Activated effector memory CD4-positive, alpha-beta T cell treated with anti-CD3 and anti-CD28 coated beads, Interleukin-2, amount 50 U/mL, for 16 hours (primary cell): ENCODE results near the gene GRIN3A.

Experiments
- DNase-seq: peaks from one replicate; pipeline ENCODE4 v3.0.0-alpha.2; 2020

GRIN3A gene

GRCh38 chr9:101705135-101705661, 33.2 kb downstream of the GRIN3A start:
- no peak for DNase-seq

- DNase-seq: no peak
Measured at GRCh38 chr9:101702257-101702656, 36.2 kb downstream of the GRIN3A start.

DNA sequence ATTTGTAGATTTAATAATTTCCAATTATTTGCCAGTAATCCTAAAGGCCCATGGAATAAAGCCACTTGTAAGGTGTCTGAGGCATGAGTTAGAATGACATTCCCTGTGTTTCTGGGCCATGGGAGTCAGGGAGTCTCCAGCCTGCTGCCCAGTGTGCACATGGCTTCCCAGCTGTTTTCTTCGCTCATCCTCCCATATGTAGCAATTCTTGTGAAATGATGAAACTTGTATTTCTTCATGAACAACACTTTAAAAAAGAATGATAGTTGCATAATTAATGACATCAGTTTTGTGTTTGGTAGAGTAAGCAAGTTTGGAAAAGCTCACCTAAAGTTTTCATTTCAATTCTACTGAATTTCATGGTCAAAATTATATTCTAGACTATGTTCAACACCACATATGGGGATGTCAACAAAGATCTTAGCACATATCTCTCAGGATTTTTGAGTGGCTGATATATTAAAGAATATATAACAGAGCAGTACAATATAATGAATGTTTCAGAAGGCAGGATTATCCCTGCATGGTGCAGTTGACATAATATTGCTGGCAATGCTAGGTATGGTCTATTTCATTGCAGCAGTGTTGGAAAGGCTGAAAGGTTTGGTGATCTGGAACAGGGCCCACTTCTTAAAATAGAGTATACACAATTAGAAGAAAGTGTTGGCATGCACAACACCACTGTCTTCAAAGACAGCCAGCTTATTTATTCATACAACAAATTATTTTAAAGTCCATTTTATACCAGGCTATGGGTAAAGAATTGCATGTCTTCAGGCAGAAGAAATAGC, 44.7 kb downstream of the GRIN3A start:
- DNase-seq: no peak

DNA sequence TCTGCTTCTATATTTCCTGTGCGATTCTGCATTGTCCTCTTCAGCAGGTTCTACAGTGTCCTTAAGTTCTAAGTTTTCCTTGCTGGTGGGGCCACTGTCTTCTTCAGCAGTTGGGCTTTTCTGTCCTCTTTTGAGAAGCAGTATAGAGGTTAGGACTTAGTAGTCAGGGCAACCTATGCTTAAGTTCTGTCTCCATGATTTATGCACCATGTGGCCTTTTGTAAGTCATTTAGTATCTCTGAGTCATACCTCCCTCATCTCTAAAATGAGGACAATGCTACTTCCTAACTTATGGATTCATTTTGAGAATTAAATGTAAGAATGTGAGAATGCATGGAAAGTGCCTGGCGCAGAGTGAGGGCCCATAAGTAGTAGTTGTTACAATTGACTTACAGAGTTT, 46.8 kb downstream of the GRIN3A start:
- no peak for DNase-seq

DNA sequence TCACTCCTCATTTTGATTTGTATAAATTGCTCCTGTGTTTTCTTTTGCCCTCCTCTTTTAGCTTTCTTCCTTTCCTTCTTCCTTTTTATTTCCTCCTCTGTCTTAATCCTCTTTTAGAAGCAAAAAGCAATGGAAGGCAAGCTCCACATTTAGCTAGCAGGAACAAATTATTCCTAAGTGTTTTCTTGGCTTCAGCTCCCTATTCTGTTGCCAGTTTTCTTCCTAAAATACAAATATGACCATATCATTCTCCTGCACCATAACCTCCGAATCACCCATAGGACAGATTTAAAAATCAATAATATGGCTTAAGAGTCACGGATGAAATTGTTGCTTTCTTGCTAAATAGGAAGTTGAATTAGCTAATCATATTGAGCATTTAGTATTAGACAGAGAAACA, 49.4 kb downstream of the GRIN3A start:
- no peak for DNase-seq

DNA sequence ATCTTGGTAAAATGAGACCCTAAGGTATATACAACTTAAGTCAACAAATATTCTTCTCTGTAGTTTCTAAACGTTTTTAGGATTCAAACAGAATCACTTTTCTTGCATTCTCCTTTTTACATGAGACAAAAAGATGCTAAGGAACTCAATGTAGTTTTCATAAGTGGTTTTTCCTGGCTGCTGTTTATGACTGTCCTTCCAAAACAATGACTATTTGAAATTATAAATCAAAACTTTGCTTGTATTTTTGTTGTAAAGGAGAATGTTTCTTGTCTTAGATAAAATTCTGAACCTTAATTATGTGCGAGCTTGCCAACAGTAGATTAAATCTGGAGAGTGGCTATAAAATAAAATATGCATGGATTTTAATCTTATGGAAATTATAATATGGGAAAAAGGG, 53.8 kb downstream of the GRIN3A start:
- DNase-seq: no peak

DNA sequence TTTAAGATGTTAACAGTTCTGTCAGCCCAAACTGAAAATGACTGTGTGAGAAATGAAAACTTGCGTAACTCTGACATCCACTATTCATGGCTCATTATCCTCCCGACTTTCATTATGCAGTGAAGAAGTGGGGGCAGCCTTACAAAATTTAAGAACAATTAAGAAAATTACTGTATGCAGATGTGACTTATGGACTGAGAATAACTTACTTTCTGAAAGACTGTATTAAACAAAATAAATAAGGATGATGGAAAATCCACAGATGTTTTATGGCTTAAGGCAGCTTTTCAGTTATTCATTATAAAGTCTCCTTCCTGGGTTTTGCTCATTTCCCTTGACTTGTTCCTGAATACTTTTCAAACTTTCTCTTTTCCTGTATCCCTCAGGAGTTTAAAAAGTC, 55.2 kb downstream of the GRIN3A start:
- DNase-seq: no peak

GRCh38 chr9:101677861-101678260, 60.6 kb downstream of the GRIN3A start:
- DNase-seq: no peak

DNA sequence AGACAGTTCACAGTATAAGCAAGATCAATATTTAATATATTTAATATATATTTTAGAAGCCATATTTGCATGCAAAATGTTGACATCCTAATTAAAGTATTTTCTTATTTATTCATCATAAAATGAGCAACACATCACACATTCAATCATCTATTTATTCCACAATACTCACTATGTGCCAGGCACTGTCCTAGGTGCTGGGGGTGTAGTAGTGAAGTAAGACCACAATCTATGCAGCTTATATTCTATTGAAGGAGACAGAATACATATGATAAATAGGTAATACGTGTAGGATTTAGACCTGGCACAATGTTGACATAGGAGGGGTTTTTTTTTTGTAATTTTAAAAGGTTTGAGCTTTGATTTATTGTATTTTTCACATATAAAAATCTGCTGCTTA, 63.1 kb downstream of the GRIN3A start:
- no peak for DNase-seq

DNA sequence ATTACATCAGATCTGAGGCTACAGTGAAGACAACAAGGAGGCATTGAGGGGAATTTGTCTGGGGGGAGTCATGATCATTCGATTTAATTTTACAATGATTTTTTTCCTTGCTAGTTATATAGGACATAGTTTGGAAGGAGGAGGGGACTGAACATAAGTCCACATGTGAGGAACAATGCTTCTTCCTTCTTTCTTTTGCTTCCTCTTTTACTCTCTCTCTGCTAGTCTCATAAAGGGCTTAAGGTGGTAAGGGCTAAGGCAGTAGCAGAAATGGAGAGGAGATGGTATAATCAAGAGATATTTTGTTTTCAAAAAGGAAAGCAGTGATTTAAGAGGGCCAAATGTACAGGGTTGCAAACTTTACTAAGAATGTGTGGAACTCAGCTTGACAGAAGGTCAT, 64.3 kb downstream of the GRIN3A start:
- DNase-seq: no peak

- DNase-seq: no peak
Measured at GRCh38 chr9:101673642-101674041, 64.8 kb downstream of the GRIN3A start.

- DNase-seq: no peak
Measured at GRCh38 chr9:101671567-101671966, 66.9 kb downstream of the GRIN3A start.

DNA sequence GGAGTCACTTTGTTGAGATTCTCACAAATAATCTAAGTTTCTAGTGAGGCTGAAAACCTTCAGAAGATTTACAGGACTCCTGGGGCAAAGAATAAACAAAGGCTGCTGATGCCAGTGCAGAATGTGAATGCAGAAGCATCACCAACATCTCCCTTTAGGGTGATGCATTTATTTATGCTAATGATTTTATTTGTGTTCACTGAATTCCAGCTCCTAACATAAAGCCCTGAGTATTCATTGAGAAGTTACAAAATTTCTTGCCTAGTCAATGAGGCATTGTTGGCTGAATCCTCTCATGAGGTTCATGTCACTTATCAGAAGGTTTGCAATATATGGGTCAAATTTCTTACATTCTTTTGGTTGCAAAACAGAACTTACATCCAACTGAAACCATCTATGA, 70.0 kb downstream of the GRIN3A start:
- DNase-seq: no peak

DNA sequence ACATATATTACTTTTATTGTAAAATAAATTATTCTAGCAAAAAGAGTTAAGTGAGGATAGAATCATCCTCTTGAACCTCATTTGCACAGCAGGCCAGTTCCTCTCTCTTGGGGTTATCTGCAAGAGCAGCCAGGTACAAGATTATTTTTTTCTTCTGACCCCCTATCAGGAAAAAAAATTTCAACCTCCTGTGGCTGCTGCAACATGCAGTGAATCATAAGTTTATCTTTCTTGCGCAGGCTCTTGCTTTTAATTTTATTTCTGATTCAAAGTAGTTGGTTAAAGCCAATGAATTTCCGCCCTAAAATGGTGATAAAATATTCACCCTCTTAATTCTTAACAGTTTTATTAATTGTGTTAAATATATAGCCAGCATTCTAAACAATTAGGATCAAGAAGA, 74.0 kb downstream of the GRIN3A start:
- DNase-seq: no peak

DNA sequence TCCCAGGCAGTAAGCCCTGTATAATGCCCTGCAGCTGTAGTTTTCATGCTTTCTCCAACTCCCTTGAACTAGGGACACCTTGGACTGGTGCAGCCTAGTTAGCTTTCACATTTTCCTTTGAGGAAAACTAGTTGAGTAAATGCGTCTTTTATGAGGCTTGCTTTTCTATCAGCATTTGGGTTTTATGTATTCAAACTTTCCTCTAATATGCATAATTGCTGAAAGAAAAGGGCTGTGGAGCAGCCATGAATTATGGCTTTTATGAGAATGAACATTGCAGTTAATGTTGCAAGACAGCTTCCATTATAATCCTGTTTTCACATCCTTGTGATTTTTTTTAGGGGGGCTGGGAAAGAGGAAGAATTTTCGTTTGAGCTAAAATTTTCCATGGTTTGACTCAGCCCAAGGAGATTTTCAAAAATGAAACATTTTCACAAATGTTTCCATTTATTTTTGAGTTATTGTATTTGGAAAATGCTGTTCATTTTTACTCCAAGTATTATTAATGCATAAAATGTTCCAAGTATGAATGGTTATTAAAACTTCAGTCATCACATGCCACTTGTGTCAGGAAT, 85.8 kb downstream of the GRIN3A start:
- DNase-seq: no peak

GRCh38 chr9:101650142-101650541, 88.3 kb downstream of the GRIN3A start:
- no peak for DNase-seq

GRCh38 chr9:101648493-101648892, 90.0 kb downstream of the GRIN3A start:
- no peak for DNase-seq

DNA sequence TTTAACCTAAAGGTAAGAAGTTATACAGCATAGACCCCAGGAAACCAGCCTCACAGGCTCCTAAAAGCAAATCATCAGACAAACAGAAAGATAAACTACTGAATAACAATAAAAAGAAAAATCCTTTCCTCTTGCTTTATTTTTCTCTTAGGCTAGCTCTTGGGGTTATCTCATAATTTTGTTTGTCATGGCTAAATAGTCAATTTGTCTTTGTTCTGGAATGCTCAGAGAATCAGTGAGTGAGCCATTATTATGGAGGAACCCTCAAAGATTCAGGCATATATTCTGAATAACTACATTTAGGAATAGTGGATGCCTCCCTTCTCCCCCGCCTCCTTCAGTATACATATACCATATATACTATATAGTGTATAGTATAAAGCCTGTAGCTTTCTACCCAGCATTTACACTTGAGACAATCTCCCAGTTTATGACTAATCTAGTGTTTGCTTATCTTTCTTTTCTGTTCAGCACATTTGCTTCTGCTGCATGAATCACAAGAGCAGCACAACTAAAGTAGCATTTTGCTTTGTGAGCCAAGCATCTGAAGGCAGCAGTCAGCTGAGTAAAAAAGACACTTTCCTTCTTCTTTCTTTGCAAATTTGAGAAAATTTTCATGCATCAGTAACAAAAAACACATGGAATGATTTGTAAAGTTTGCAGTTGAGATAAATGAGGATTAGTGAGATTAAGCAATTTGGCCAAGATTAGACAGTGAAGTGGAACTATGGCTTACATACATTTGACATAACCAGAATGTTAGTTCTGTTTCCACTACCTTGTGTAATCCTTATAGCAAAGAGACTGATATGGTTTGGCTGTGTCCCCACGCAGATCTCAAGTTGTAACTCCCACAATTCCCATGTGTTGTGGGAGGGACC, 98.4 kb downstream of the GRIN3A start:
- no peak for DNase-seq

DNA sequence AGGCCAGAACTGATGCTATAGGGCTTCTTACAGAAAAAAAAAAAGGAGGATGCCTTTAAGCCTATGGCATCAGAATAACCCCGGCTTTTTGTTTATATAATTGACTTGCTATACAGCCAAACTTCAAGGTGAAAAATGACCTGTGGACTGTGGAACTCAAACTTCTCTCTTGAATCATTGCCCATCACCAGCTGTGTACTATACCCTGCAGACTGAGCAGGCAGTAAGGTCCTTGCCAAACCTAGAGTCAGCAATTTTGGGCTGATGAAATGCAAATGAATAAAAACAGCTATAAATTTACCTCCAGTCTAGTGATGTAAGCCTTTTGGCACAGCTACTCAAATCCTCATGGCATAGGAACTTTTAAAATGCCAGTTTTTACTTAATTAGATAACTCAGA, 99.1 kb downstream of the GRIN3A start:
- DNase-seq: no peak

DNA sequence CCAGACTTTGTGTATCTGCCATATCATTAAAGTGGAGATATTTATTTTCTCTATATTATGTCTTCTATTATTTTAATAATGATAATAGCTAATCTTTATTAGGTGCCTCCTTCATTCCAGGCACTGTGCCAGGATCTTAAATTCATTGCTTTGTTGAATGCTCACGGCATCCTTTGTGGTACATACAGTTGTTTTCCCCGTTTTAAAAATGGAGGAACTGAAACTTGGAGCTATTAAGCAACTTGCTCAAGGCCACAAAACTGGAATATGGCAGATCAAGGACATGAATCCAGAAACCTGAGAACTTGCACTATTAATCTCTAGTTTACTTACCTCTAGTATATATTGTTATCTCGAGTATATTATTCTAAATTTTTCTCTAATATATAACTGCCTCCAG, 102.2 kb downstream of the GRIN3A start:
- DNase-seq: no peak

GRCh38 chr9:101635473-101635872, 103.0 kb downstream of the GRIN3A start:
- DNase-seq: no peak

DNA sequence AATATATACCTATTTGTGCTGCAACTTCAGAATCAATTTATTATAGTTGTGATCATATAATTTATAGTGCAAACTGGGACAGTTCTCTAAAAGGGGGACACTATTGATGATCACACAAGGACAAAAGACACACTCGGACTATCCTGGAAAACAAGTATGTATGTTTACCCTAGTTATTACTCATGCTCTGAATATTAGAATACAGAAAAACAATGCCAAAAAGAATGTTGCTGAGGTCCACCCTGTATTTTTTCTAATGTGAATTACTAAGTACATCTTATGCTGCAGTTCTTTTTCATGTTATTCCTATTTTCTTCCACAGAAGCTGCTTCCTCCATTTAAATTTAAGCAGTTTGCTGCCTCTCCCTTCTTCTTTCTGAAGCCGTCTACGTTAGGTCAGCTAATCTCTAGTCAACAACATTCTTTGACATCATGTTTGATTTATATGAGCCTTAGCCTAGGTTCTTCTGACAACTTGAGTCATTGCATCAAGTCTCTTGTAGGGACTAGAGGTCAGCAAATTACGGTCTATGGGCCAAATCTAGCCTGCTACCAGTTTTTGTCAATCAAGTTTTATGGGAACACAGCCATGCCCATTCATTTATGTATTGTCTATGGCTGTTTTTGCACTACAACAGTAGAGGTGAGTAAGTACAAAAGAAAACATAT, 103.6 kb downstream of the GRIN3A start:
- no peak for DNase-seq

DNA sequence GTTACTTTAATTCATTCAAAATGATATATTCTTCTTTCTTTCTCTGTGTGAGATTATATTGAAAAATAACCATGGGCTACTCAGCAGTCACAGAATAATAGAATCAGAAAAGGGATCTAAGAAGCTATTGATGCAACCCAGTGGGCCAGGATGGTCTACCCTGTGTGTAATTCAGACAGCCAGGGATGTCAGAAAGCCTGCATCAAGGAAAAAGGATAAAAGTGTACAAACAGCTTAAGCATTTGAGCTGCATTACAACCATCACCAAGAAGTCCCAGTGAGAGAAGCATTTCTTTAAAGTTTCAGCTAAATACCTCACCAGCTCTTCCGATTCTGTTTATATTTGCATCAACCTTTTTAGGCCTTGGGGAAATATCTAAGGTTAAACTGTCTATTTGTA, 105.8 kb downstream of the GRIN3A start:
- no peak for DNase-seq
